HG03378 (cell line): ENCODE results near the gene SF3A1.
"Not testable (repeated sequence)": the region's sequence is repeated elsewhere in the genome, so short reads cannot be mapped to it uniquely, and the experiment has no call there.

Source experiments
- ATAC-seq: cut with Tn5 transposase; IDR thresholded peaks from one replicate; pipeline ENCODE4 v1.9.1; 2021; ENCODE audit warnings: mild to moderate bottlenecking, moderate library complexity; ENCODE audit not compliant: unreplicated experiment

Gene SF3A1

GRCh38 chr22:30354644-30355043 lies 2.0 kb downstream of the SF3A1 start:
- no peak for ATAC-seq

- no peak for ATAC-seq
These were observed 5.5 kb downstream of the SF3A1 start for GRCh38 chr22:30351226-30351625.

- no peak for ATAC-seq
These were observed 7.9 kb downstream of the SF3A1 start for GRCh38 chr22:30348809-30349208.

GRCh38 chr22:30348404-30348803 lies 8.3 kb downstream of the SF3A1 start:
- no peak for ATAC-seq

- ATAC-seq = no peak
These were observed 9.3 kb downstream of the SF3A1 start for GRCh38 chr22:30347255-30347892.

GRCh38 chr22:30344447-30345200 lies 12.1 kb downstream of the SF3A1 start:
- ATAC-seq = no peak

GRCh38 chr22:30340911-30341685 lies 15.6 kb downstream of the SF3A1 start:
- ATAC-seq = no peak

- ATAC-seq = no peak
These were observed 17.9 kb downstream of the SF3A1 start for GRCh38 chr22:30338802-30339201.

- not testable (repeated sequence) for ATAC-seq
These were observed 18.4 kb downstream of the SF3A1 start for GRCh38 chr22:30338341-30338740.

- no peak for ATAC-seq
These were observed 19.3 kb downstream of the SF3A1 start for GRCh38 chr22:30337461-30337778.

GRCh38 chr22:30336752-30337460 lies 19.8 kb downstream of the SF3A1 start:
- ATAC-seq = no peak

GRCh38 chr22:30335236-30335635 lies 21.5 kb downstream of the SF3A1 start:
- no peak for ATAC-seq

- ATAC-seq = no peak
These were observed 22.0 kb downstream of the SF3A1 start for GRCh38 chr22:30334646-30335045.

GRCh38 chr22:30333707-30334087 lies 23.0 kb downstream of the SF3A1 start:
- ATAC-seq = no peak

GRCh38 chr22:30332994-30333706 lies 23.5 kb downstream of the SF3A1 start:
- no peak for ATAC-seq

- ATAC-seq = no peak
These were observed 24.1 kb downstream of the SF3A1 start for GRCh38 chr22:30332551-30332950.

- ATAC-seq = no peak
These were observed 28.1 kb downstream of the SF3A1 start for GRCh38 chr22:30328466-30329049.

GRCh38 chr22:30327864-30328345 lies 28.8 kb downstream of the SF3A1 start:
- ATAC-seq = no peak

GRCh38 chr22:30326706-30327362 lies 29.9 kb downstream of the SF3A1 start, which contains the start of gene TBC1D10A:
TSS of gene TBC1D10A (minus strand) at chr22:30326941. CDS start at chr22:30326881, 60 bp downstream.
- peak; percentile 72 for ATAC-seq
